Neural progenitor cell (in vitro differentiated cells): ENCODE measurements around the gene BECN2.

Experiments
- CTCF ChIP-seq: fragments of 200-600 bp; sonication (generic); IDR thresholded peaks from 2 replicates; pipeline ENCODE4 v1.5.1; 2017; ENCODE audit warnings: antibody characterized with exemption, mild to moderate bottlenecking
- EZH2 ChIP-seq: fragments of 200-600 bp; sonication (generic); IDR thresholded peaks from 2 replicates; pipeline ENCODE4 v1.6.1; 2017; ENCODE audit warnings: antibody characterized with exemption, mild to moderate bottlenecking, moderate library complexity
- EZH2phosphoT487 ChIP-seq: fragments of 200-600 bp; sonication (generic); IDR thresholded peaks from 2 replicates; pipeline ENCODE4 v1.6.1; 2017; ENCODE audit warnings: antibody characterized with exemption

DNA sequence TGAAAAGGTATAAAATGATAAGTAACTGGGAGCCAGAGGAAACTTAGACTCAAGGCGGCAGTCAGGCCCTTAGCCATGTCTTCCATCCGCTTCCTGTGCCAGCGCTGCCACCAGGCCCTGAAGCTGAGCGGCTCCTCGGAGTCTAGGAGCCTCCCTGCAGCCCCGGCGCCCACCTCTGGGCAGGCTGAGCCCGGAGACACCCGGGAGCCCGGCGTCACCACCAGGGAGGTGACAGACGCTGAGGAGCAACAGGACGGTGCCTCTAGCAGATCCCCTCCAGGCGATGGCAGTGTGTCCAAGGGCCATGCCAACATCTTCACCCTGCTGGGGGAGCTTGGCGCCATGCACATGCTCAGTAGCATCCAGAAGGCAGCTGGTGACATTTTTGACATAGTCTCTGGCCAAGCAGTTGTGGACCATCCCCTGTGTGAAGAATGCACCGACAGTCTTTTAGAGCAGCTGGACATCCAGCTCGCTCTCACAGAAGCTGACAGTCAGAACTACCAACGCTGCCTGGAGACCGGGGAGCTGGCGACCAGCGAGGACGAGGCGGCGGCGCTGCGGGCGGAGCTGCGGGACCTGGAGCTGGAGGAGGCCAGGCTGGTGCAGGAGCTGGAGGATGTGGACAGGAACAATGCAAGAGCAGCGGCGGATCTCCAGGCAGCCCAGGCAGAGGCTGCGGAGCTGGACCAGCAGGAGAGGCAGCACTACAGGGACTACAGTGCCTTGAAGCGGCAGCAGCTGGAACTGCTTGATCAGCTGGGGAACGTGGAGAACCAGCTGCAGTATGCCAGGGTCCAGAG lies at the start of gene BECN2:
- TF ChIP-seq CTCF (no peak), EZH2phosphoT487 (no peak), EZH2 (no peak)
